H7 (cell line): Measurements from ENCODE around the gene BAZ2B. TPM values are rescaled to one million over a fixed set of nuclear protein-coding genes. Genes with fewer than 3 reads are reported as not detected.

Experiments
- DNase-seq: peaks from one replicate; pipeline ENCODE4 v3.0.0; 2012
- H3K27me3 ChIP-seq: 2 replicates; pipeline ENCODE4 v1.6.0; 2011; ENCODE audit warnings: mild to moderate bottlenecking, low read length; ENCODE audit not compliant: control insufficient read depth, insufficient read depth
- H3K36me3 ChIP-seq: replicated peaks from 2 replicates; pipeline ENCODE4 v1.5.1; 2011; ENCODE audit warnings: low read length; ENCODE audit not compliant: control insufficient read depth, insufficient read depth
- H3K4me3 ChIP-seq: 2 replicates; pipeline ENCODE4 v1.5.1; 2011; ENCODE audit warnings: low read depth, mild to moderate bottlenecking, control low read depth, low read length, moderate library complexity; ENCODE audit not compliant: insufficient read depth
- total RNA-seq: library from RNA; depleted of rRNA; stranded (reverse); fragments of >200 nt; shearing (Covaris generic); gene quantifications from 2 replicates; pipeline ENCODE4 v1.2.3, GENCODE V29; 2014

BAZ2B gene
- total RNA-seq, 1 experiment from 2014 or later = 16.3 TPM

GRCh38 chr2:159508140-159508539, 108.2 kb downstream of the BAZ2B start:
- Histone ChIP-seq H3K4me3 (no peak overlapping the region), H3K27me3 (no peaks in the 10 kb centered on the region), H3K36me3 (no peaks in the 10 kb centered on the region)
- DNase-seq = no peak

GRCh38 chr2:159506764-159507440, 109.4 kb downstream of the BAZ2B start:
- no peak overlapping the region for H3K4me3 ChIP-seq
- no peaks in the 10 kb centered on the region for H3K36me3 ChIP-seq
- DNase-seq = no peak
- no peaks in the 10 kb centered on the region for H3K27me3 ChIP-seq

DNA sequence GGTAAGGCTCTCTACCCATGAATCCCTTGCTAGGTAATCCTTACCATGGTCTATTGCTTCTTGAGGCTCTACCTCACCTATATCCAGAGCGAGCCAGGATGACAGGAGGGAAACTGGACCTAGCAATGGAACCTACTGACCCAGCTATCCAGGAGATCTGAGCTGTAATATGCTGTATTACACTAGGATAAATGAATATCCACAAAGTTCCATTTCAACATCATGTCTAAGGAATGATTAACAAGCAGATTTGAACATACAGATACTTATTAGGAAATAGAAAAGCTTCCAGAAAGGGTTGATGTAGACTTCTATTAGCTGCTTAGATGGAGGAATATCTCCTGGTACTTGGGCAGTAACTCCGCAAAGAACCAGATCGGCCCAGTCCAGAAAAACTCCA, 110.1 kb downstream of the BAZ2B start:
- no peak for DNase-seq
- Histone ChIP-seq H3K36me3 (no peaks in the 10 kb centered on the region), H3K4me3 (no peak overlapping the region), H3K27me3 (no peaks in the 10 kb centered on the region)

GRCh38 chr2:159505196-159505595, 111.2 kb downstream of the BAZ2B start:
- Histone ChIP-seq H3K27me3 (no peaks in the 10 kb centered on the region), H3K36me3 (no peaks in the 10 kb centered on the region), H3K4me3 (no peak overlapping the region)
- DNase-seq = no peak

DNA sequence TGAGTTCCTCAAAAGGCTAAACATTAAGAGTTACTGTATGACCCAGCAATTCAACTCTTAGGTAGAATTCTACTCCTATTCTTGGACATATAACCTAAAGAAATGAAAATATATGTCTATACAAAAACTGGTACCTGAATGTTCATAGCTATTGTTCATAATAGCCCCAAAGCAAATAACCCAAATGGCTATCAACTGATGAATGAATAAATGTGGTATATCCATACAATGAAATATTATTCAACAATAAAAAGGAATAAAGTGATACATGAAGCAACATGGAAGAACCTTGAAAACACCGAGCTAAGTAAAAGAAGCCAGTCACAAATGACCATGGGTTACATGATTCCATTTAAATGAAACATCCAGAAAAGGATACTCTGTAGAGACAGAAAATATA, 114.6 kb downstream of the BAZ2B start:
- H3K27me3 ChIP-seq = no peaks in the 10 kb centered on the region
- no peaks in the 10 kb centered on the region for H3K36me3 ChIP-seq
- DNase-seq = no peak
- H3K4me3 ChIP-seq = no peak overlapping the region

GRCh38 chr2:159497847-159498246, 118.5 kb downstream of the BAZ2B start:
- no peak for DNase-seq
- Histone ChIP-seq H3K36me3 (no peaks in the 10 kb centered on the region), H3K4me3 (no peak overlapping the region), H3K27me3 (no peaks in the 10 kb centered on the region)

DNA sequence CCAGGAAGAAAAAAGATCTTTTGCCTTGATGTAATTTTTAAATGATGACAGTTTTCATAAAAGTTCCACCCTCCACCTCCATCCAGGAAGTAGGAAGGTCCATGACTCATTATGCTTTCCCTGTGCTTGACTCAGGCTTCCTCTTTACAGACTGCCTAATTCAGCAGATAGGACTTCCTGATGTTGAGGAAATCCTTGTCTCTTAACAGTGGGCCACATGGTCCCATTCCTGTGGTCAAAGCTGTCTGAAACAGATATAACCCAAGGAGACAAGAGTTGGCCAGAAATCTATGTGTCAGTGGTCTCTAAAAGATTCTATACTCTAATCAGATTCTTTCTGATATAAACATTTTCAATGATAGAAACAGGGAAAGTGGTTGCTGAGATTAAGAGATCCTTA, 119.1 kb downstream of the BAZ2B start:
- no peak for DNase-seq
- Histone ChIP-seq H3K27me3 (no peaks in the 10 kb centered on the region), H3K36me3 (no peaks in the 10 kb centered on the region), H3K4me3 (no peak overlapping the region)

DNA sequence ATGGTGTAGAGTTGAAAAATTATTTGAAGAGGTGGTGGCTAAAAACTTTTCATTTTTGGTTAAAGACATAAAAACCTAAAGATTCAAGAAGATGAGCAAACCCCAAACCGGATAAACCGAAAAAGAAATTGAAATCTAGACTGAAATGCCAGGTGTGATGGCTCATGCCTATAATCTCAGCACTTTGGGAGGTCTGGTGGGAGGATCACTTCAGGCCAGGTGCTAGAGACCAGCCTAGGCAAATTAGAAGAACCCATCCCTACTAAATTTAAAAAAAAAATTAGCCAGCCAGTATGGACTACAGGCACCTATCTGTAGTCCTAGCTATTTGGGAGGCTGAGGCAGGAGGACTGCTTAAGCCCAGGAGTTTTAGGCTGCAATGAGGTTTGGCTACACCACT, 126.9 kb downstream of the BAZ2B start:
- Histone ChIP-seq H3K27me3 (no peaks in the 10 kb centered on the region), H3K4me3 (no peak overlapping the region), H3K36me3 (no peaks in the 10 kb centered on the region)
- DNase-seq = no peak

- DNase-seq = no peak
- no peak overlapping the region for H3K4me3 ChIP-seq
- no peaks in the 10 kb centered on the region for H3K36me3 ChIP-seq
- H3K27me3 ChIP-seq = no peaks in the 10 kb centered on the region
Observed at GRCh38 chr2:159484532-159484931, 131.8 kb downstream of the BAZ2B start.

- no peak overlapping the region for H3K4me3 ChIP-seq
- no peaks in the 10 kb centered on the region for H3K27me3 ChIP-seq
- no peaks in the 10 kb centered on the region; the same call in 1 of the 2 replicates for H3K36me3 ChIP-seq
- DNase-seq = no peak
Observed at GRCh38 chr2:159476329-159476728, 140.0 kb downstream of the BAZ2B start.

GRCh38 chr2:159475793-159476192, 140.6 kb downstream of the BAZ2B start:
- no peaks in the 10 kb centered on the region for H3K27me3 ChIP-seq
- no peak for DNase-seq
- no peak overlapping the region for H3K4me3 ChIP-seq
- no peaks in the 10 kb centered on the region; the same call in 1 of the 2 replicates for H3K36me3 ChIP-seq

GRCh38 chr2:159471340-159471739, 145.0 kb downstream of the BAZ2B start:
- no peak for DNase-seq

GRCh38 chr2:159468257-159468656, 148.1 kb downstream of the BAZ2B start:
- Histone ChIP-seq H3K27me3 (no peaks in the 10 kb centered on the region), H3K36me3 (no peaks in the 10 kb centered on the region; the same call in 1 of the 2 replicates), H3K4me3 (no peak overlapping the region)
- no peak for DNase-seq

More at GRCh38 chr2:159471340-159471739, 145.0 kb downstream of the BAZ2B start:
- Histone ChIP-seq H3K27me3 (no peaks in the 10 kb centered on the region), H3K36me3 (no peaks in the 10 kb centered on the region; the same call in 1 of the 2 replicates), H3K4me3 (no peak overlapping the region)

DNA sequence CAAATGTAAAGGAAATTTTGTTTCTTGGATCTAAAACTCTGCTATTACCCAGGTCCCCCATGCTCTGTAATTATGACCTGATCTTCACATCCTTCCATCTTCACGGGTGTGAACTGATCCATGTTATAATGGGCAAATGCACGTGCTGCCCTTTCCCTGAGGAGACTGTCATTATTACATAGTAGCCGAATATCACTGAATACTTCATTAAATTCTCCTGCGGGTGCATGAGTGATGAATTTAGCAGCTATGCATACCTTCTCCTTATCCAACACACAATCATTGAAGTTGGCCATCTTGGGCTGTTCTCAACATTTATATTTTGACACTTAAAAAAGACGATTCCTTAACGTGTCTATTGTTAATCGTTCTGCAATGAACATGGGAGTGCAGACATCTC, 153.4 kb downstream of the BAZ2B start:
- Histone ChIP-seq H3K4me3 (no peak overlapping the region), H3K36me3 (no peaks in the 10 kb centered on the region), H3K27me3 (no peaks in the 10 kb centered on the region)
- DNase-seq = no peak

DNA sequence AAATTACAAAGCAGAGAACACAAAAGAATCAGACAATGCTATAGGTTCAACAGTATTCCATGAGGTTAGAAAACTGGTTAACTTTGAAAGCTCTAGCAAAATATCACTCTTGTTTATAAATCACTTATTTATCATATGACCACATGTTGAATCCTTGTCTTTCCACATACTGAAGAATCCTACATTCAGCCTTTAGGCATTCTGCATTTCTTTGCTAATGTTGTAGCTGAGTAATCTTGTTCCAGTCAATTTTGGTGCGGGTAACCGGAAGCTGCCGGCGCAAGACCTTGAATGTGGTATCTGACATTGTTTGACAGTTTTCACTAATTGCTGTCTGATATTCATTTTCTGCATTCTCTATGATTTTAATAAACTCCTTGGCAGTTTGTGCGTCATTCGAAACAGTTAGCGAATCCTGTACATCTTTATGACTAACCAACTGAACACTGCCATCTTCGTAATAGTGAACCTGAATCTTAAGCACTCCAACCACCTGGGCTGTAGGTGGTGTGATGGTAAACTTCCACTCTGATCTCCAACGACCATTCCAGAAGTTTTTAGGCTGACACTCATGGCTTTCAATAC, 154.1 kb downstream of the BAZ2B start:
- no peaks in the 10 kb centered on the region for H3K27me3 ChIP-seq
- no peak overlapping the region for H3K4me3 ChIP-seq
- no peaks in the 10 kb centered on the region for H3K36me3 ChIP-seq
- no peak for DNase-seq
